Keratinocyte (primary cell): ENCODE results near the gene EXOC4. TPM values are rescaled to one million over a fixed set of nuclear protein-coding genes. Genes with fewer than 3 reads are reported as not detected.

Source experiments
- DNase-seq: peaks from one replicate; pipeline ENCODE4 v3.0.0-alpha.2; 2011; ENCODE audit warnings: low read depth, missing footprints, low spot score
- FAIRE-seq: peaks from 2 replicates; lab custom pipeline; 2011; peaks lifted over from hg19 to GRCh38; lab: Jason Lieb, UNC
- H2AFZ ChIP-seq: 2 replicates; pipeline ENCODE4 v1.6.0; 2012; ENCODE audit warnings: low read length, control low read depth, inconsistent platforms; ENCODE audit not compliant: control insufficient read depth
- H3K27ac ChIP-seq: 2 replicates; pipeline ENCODE4 v1.5.1; 2011; ENCODE audit warnings: low read length; ENCODE audit not compliant: control insufficient read depth, insufficient read depth
- H3K27me3 ChIP-seq: 3 replicates; pipeline ENCODE4 v1.6.0; 2011; ENCODE audit warnings: low read length; ENCODE audit not compliant: control insufficient read depth, insufficient read depth; ENCODE audit errors: extremely low read depth
- H3K36me3 ChIP-seq, 2 experiments: 2 replicates in 1 of 2; 3 replicates in 1 of 2; pipeline ENCODE4 v1.5.1; 2011; ENCODE audit warnings: low read length in 2 of 2, mild to moderate bottlenecking in 1 of 2; ENCODE audit not compliant: control insufficient read depth in 2 of 2, insufficient read depth in 2 of 2; ENCODE audit errors: extremely low read depth in 1 of 2
- H3K4me1 ChIP-seq: 3 replicates; pipeline ENCODE4 v1.5.1; 2011; ENCODE audit warnings: low read length; ENCODE audit not compliant: control insufficient read depth, insufficient read depth; ENCODE audit errors: extremely low read depth
- H3K4me2 ChIP-seq: 3 replicates; pipeline ENCODE4 v1.6.0; 2011; ENCODE audit warnings: low read depth, low read length; ENCODE audit not compliant: control insufficient read depth, insufficient read depth; ENCODE audit errors: extremely low read depth
- H3K4me3 ChIP-seq, 3 experiments: fragments of 200-600 bp in 1 of 3; sonication (generic) in 1 of 3; 2 replicates in 2 of 3; 3 replicates in 1 of 3; pipeline ENCODE4 v1.5.1; 2011 to 2016; ENCODE audit warnings: low read length in 3 of 3, mild to moderate bottlenecking in 3 of 3, control low read depth in 2 of 3, inconsistent platforms in 1 of 3, low read depth in 1 of 3, mixed read lengths in 1 of 3, mixed run types in 1 of 3, moderate library complexity in 1 of 3; ENCODE audit not compliant: control insufficient read depth in 2 of 3, insufficient read depth in 2 of 3; ENCODE audit errors: extremely low read depth in 1 of 3
- H3K79me2 ChIP-seq: 2 replicates; pipeline ENCODE4 v1.6.0; 2012; ENCODE audit warnings: low read length; ENCODE audit not compliant: control insufficient read depth, insufficient read depth
- H3K9ac ChIP-seq: 3 replicates; pipeline ENCODE4 v1.6.0; 2011; ENCODE audit warnings: low read length; ENCODE audit not compliant: control insufficient read depth, insufficient read depth; ENCODE audit errors: extremely low read depth
- H3K9me1 ChIP-seq: 3 replicates; pipeline ENCODE4 v1.6.0; 2011; ENCODE audit warnings: low read length; ENCODE audit not compliant: control insufficient read depth, insufficient read depth; ENCODE audit errors: extremely low read depth
- H3K9me3 ChIP-seq: 2 replicates; pipeline ENCODE4 v1.5.1; 2012; ENCODE audit warnings: low read depth, low read length; ENCODE audit not compliant: control insufficient read depth
- H4K20me1 ChIP-seq: 3 replicates; pipeline ENCODE4 v1.6.0; 2011; ENCODE audit warnings: low read length; ENCODE audit not compliant: control insufficient read depth, insufficient read depth; ENCODE audit errors: extremely low read depth
- EZH2 ChIP-seq: IDR thresholded peaks from one replicate; pipeline ENCODE4 v1.6.1; 2012; ENCODE audit warnings: inconsistent platforms, mild to moderate bottlenecking, low read length, moderate library complexity
- dilution Hi-C: fragments of 300-500 bp; cut with MboI; formaldehyde crosslinking; loops from one replicate; pipeline ENCODE4 v1.7.0; 2020; ENCODE audit warnings: low sequenced_read_pairs; ENCODE audit not compliant: extremely low pct_ligation_motif_present
- polyA plus RNA-seq, 5 experiments: library from polyadenylated mRNA; depleted of rRNA in 3 of 5; stranded (reverse) in 3 of 5; stranded (forward) in 1 of 5; unstranded in 1 of 5; fragments of >200 nt; gene quantifications; 1 replicate in 1 of 5; 2 replicates in 3 of 5; 3 replicates in 1 of 5; pipeline versions ENCODE4 v1.2.1 to v1.2.3, GENCODE V29; 2011 to 2012; ENCODE audit warnings: missing spikeins in 2 of 5, low read depth in 1 of 5, low replicate concordance in 1 of 5
- TF ChIP-seq, protein P1 (sequence below), 3 experiments: IDR thresholded peaks in 1 of 3; conservative IDR thresholded peaks in 1 of 3; optimal IDR thresholded peaks in 1 of 3; 2 replicates in 2 of 3; 3 replicates in 1 of 3; pipeline versions ENCODE3 to v1.5.1; 2011; ENCODE audit warnings: low read length in 3 of 3, mild to moderate bottlenecking in 3 of 3, moderate library complexity in 2 of 3, control low read depth in 1 of 3, inconsistent platforms in 1 of 3; ENCODE audit not compliant: insufficient read depth in 2 of 3; ENCODE audit errors: extremely low read depth in 1 of 3

EXOC4 gene
- polyA plus RNA-seq, 1 donor (not counting 4 experiments of a cell fraction or from before 2014, with no cell fraction given), result 52.6 TPM

DNA sequence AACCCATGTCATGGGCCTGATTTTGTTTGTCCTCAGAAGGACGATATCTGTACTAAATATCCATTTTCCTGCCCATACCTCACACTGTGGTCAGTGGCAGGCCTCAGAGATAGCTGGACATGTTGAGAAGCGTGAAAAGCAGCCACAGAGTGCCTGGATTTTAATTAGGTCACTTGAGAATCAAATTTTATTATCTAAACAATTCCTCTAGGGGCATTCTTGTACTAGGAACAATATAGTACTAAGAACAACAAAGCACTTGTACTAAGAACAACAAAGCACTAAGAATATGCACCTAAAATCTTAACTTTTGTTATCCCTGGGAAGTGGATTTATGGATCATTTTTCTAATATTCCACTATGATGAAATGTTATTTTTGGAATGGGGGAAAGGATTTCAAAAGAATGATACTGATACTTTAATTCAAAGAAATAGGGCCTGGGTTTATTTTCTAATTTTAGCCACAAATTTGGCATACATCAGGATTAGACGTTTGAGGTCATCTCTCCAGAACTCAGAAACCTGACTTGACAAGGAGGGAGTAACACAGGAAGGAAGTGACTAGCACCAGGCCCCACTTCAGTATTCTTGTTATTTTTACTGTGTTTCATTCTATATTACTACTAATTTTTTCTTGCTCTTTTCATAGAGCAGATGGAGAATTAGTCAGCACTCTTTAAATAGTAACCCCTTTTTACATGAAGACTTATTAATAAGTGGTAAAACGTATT lies 112.2 kb downstream of the EXOC4 start:
- Histone ChIP-seq H2AFZ (no peak overlapping the region), H3K4me1 (peaks cover 11% of the 10 kb centered on the region), H3K27me3 (no peaks in the 10 kb centered on the region), H3K4me2 (no peak overlapping the region), H3K36me3 (no peaks in the 10 kb centered on the region), H3K9me1 (no peaks in the 10 kb centered on the region), H3K27ac (no peak overlapping the region), H3K79me2 (no peaks in the 10 kb centered on the region), H3K9me3 (no peaks in the 10 kb centered on the region), H4K20me1 (no peaks in the 10 kb centered on the region), H3K9ac (no peak overlapping the region), H3K4me3 (no peak overlapping the region)
- dilution Hi-C loops, result no loop called here
- DNase-seq (no peak), FAIRE-seq (peak; percentile 5)
- TF ChIP-seq, protein P1, sequence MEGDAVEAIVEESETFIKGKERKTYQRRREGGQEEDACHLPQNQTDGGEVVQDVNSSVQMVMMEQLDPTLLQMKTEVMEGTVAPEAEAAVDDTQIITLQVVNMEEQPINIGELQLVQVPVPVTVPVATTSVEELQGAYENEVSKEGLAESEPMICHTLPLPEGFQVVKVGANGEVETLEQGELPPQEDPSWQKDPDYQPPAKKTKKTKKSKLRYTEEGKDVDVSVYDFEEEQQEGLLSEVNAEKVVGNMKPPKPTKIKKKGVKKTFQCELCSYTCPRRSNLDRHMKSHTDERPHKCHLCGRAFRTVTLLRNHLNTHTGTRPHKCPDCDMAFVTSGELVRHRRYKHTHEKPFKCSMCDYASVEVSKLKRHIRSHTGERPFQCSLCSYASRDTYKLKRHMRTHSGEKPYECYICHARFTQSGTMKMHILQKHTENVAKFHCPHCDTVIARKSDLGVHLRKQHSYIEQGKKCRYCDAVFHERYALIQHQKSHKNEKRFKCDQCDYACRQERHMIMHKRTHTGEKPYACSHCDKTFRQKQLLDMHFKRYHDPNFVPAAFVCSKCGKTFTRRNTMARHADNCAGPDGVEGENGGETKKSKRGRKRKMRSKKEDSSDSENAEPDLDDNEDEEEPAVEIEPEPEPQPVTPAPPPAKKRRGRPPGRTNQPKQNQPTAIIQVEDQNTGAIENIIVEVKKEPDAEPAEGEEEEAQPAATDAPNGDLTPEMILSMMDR (optimal IDR thresholded peaks at IDR 0.05 in 1 of 3, IDR thresholded peaks at IDR 0.05 in 1 of 3, conservative IDR thresholded peaks at IDR 0.05 in 1 of 3; ENCODE audit: extremely low read depth in 1 of 3, insufficient read depth in 2 of 3, low read length in 3 of 3), result no peak
- no peak for TF ChIP-seq EZH2

DNA sequence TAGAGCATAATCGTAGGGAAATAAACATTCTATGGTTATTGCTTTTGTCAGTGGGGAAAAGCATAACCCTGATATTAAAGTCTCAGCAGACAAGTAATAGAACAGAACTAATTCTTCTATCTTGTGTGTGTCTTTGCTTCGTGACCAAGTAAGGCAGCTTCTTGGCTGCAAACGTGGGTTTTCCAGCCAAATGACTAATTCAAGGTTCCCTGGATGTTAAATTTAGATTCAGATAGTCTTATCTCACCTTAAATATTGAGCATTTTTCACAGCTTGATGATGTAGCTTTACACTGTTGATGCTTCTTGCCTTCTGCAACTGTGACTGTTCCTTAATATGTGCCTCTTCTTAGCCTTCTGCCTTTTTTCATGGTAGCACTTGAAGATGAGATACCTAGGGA lies 113.0 kb downstream of the EXOC4 start:
- peak; percentile 57 for FAIRE-seq

More for the DNA sequence above, 113.0 kb downstream of the EXOC4 start:
- H3K9me3 ChIP-seq, result no peaks in the 10 kb centered on the region
- dilution Hi-C loops, result no loop called here
- H3K27me3 ChIP-seq, result no peaks in the 10 kb centered on the region
- no peak for DNase-seq
- H3K79me2 ChIP-seq, result no peaks in the 10 kb centered on the region
- no peaks in the 10 kb centered on the region for H3K9me1 ChIP-seq
- no peak overlapping the region for H3K4me3 ChIP-seq
- H3K9ac ChIP-seq, result no peak overlapping the region
- no peak overlapping the region for H3K4me2 ChIP-seq
- H4K20me1 ChIP-seq, result no peaks in the 10 kb centered on the region
- H3K4me1 ChIP-seq, result peaks cover 11% of the 10 kb centered on the region
- H3K36me3 ChIP-seq, result no peaks in the 10 kb centered on the region
- no peak overlapping the region for H3K27ac ChIP-seq
- TF ChIP-seq EZH2, result no peak
- TF ChIP-seq, protein P1 (optimal IDR thresholded peaks at IDR 0.05 in 1 of 3, IDR thresholded peaks at IDR 0.05 in 1 of 3, conservative IDR thresholded peaks at IDR 0.05 in 1 of 3; ENCODE audit: extremely low read depth in 1 of 3, insufficient read depth in 2 of 3, low read length in 3 of 3), result no peak
- H2AFZ ChIP-seq, result no peak overlapping the region
